GM18511 (cell line): ENCODE measurements around the gene RILPL2.
A peak's percentile ranks its signal among the peaks of the same experiment; 100 is the strongest.
"Not testable (repeated sequence)": the region's sequence is repeated elsewhere in the genome, so short reads cannot be mapped to it uniquely, and the experiment has no call there.

Source experiments
- ATAC-seq: cut with Tn5 transposase; IDR thresholded peaks from one replicate; pipeline ENCODE4 v1.9.1; 2021; ENCODE audit warnings: mild to moderate bottlenecking, moderate library complexity; ENCODE audit not compliant: unreplicated experiment

Gene RILPL2

DNA sequence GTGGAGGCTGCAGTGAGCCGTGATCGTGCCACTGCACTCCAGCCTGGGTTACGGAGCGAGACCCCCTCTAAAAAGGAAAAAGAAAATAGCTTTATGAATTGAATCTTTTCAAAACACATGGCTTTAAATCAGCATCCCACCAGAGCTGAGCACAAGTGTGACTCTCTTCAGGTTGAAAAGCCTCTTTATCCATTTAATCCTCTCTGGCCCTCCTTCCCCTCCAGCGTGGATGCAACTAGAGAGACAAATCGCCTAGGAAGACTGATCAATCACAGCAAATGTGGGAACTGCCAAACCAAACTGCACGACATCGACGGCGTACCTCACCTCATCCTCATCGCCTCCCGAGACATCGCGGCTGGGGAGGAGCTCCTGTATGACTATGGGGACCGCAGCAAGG is 29.2 kb downstream of the RILPL2 start:
- not testable (repeated sequence) for ATAC-seq

DNA sequence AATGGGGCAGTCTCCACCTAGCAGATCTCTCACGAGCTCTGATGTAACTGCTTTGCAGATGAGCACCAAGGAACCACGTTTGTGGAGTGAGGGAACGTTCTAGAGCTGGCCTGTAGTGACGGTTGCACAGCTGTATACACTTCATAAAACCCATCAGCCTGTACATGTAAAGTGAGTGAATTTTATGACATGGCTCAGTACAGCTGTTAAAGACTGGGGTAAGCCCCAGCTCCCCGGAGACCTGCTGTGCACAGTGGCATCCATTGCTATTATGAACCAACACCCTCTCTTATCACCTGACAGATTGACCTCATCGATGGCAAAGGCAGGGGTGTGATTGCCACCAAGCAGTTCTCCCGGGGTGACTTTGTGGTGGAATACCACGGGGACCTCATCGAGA is 31.9 kb downstream of the RILPL2 start:
- ATAC-seq = no peak

DNA sequence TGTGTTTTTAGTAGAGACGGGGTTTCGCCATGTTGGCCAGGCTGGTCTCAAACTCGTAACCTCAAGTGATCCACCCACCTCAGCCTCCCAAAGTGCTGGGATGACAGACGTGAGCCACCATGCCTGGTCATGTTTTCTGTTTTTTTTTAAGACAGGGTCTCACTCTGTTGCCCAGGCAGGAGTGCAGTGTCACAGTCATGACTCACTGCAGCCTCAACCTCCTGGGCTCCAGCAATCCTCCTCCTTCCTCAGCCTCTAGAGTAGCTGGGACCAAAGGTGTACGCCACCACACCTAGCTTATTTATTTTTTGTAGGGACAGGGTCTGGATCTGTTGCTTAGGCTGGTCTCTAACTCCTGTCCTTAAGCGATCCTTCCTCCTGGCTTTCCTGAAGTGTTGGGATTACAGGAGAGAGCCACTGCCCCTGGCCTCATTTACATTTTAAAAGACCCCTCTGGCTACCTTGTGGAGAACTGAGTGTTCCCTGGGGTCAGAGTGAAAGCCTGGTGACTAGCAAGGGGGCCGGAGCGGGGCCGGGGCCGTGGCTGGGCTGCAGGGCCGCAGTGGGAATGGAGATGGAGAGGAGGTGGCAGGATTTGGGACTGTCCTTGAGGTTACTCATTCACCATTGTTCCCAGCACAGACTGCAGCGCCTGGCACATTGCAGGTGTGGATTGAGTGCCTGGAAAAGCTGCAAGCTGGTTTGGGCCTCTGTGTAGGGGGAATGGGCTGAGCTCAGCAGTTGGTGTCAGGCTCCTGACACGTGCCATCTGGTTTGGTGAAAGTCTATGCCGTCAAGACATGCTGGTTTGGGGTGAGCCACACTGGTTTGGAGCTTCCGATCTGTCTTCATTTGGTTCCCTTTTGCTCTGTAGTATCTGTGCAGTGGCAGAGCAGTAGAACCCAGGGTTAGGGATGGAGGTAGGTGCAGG is 34.5 kb downstream of the RILPL2 start:
- ATAC-seq = no peak

DNA sequence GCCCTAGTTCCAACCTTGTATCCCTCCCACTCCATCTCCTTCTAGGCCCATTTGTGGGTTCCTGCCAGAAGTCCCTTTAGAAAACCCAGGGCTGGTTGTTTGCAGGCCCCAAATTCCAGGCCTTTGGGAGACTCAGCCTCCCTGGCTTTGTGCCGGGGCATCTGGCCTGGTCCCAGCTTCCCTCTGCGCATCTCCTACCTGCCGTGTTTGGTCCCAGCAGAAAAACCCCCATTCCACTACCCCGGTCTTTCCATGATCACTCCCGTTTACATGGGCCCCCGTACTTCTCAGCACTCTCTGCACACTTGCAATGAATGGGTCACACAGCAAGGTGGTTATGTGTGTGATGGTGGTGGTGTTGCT is 37.2 kb downstream of the RILPL2 start:
- no peak for ATAC-seq

DNA sequence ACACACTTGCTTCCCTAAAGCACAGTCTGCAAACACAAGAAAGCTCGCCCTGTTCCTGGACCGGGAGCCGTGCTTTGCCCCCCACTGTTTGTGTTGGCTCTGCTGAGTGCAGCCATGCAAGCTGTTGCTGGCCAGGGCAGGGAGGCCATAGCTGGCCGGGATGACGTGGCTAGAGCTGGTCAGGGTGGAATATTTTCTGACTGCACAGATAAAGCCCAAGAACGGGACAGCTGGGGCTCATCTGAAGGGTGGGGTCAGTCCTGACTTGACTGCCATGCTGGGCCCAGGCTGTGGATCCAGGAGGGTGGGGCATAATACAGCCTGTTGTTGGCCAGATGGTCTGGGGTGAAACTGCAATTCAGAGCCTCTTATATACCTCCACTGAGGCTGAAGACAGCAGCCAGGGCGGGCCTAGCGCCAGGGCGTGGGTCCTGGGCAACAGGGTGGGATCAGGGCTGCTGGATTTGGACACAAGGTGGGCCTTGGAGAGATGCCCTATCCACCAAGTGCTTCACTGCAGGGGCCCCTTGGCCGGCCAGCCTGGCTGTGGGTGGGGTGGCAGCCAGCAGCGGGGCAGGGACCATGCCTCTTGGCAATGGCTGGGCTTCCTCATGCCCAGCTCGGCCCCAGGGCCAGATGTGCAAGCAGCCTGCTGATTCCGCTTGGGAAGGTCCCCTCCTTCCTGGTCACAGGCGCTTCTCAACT is 37.8 kb downstream of the RILPL2 start:
- no peak for ATAC-seq

DNA sequence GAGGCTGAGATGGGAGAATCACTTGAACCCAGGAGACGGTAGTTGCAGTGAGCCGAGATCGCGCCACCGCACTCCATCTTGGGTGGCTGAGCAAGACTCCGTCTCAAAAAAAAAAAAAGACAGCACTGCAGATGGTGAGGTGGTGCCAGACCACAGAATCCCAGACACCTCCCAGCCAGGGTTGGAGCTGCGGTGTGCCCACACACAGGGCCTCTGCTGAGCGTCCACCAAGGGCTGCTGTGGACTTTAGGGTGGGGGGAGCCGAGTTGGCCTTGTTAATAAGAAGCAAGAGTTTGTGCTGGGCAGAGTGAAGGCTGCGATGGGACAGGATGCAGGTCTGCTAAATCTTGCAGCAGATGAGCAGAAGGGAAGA is 38.3 kb downstream of the RILPL2 start:
- ATAC-seq = no peak

DNA sequence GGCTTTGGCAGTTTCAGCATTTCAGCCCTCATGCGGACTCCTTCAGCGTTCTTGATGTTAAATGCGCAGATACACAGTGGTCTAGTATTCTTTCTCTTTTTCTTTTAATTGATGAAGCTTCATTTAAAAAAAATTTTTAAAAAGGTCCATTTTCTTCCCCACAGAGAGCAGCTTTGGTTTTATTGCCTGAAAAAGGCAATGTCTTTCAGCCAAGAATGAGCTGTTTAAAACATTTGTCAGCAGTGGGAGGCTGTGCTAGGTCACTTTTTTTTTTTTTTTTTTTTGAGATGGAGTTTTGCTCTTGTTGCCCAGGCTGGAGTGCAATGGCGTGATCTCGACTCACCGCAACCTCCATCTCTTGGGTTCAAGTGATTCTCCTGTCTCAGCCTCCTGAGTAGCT is 39.1 kb downstream of the RILPL2 start:
- no peak for ATAC-seq

DNA sequence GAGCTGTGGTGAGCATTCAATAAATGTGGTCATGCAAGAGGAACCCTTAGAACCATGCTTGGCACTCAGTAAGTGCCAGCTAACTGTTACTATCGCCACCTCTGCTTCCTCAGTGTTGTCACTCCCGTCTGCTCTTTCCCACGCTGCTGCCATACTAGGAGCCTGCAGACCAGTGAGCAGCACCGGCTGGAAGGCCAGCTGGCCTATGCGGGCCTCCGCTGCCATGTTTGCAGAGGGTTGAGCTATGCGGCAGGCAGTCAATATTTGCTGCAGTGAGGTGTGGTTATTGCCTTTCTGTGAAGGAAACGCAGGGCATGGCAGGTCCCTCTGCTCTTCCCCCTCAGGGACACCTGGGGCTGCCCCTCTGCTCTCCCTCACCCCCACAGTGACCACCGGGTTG is 39.5 kb downstream of the RILPL2 start:
- ATAC-seq = no peak

DNA sequence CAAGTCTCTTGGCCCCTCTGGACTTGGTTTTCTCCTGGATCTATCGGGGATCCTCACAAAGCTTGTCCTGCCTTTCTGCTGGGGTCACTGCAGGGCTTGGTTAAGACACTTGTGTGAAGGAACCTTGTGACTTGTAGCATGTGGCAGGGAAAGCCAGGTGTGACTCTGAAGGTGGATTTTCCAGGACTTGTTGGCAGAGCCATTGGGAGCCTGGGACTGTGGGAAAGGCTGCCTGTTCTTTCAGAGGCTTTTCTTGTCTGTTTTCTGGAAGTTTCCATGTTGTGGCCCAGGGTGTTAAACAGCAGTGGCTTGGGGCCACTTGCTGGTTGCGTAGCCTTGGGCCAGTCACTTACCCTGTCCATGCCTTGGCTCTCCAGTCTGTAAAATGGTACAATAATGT is 39.9 kb downstream of the RILPL2 start:
- ATAC-seq = no peak

DNA sequence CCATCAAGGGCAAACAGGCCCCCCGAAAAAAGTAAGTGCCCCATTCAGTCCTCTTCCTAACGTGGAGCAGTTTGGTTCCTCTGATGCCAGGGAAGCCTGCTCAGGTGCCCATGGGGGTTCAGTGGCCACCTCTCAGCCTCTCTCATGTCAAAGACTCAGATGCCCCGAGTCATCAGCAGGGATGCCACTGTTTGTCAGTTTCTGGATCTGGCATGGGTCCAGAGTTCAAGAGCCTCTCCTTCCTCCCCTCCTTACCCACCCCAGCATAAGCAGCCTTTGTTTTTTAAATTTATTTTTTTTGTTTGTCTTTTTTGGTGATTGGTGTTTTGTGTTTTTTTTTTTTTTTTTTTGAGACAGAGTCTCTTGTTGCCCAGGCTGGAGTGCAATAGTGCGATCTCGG is 41.2 kb downstream of the RILPL2 start:
- no peak for ATAC-seq

DNA sequence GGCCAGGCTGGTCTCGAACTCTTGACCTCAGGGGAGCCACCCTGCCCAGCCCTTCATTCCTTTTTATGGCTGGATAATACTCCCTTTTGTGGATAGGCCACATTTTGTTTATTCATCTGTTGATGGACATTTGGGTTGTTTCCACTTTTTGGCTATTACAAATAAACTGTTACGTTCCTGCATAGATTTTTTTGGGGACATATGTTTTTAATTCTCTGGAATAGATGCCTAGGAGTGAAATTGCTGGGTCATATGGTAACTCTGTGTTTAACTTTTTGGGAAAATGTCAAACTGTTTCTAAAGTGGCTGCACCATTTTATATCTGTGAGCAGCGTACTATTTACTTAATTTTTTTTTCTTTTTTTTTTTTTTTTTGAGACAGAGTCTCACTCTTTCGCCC is 42.7 kb downstream of the RILPL2 start:
- ATAC-seq = no peak

DNA sequence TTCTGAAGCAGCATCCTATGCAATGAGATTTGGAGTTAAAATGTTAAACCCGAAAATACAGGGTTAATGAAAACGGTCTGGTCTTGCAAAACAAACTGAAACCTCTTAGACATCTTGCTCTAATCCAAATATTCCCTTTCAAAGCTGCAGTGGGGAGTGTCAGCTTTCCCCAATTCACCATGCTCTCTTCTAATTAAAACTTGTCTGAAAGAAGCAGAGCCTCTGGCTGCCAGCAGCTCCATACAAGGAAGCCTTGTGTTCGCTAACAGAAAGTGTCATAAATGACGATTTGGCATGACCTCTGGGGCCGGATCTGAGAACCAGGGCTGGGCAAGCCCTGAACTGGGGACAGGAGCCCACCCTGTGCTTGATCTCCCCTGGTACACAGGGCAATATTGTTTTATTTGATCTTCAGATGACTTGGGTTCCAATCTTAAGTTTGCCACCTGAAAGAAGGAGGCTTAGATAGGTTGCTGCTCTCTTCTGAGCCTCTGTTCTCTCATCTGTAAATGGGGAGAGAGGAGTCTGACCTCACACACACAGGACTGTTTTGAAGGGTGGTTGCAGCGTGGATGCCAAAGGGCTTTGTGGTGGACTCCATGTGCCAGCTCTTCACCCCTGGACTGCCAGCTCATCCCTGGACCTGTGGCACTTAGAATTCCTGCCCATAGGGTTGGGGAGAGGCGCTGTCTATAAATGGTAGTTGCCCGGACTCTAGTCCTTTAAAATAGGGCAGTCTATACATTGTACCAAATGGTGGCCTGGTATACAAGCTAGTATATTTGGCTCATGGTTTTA is 44.7 kb downstream of the RILPL2 start:
- ATAC-seq = no peak

DNA sequence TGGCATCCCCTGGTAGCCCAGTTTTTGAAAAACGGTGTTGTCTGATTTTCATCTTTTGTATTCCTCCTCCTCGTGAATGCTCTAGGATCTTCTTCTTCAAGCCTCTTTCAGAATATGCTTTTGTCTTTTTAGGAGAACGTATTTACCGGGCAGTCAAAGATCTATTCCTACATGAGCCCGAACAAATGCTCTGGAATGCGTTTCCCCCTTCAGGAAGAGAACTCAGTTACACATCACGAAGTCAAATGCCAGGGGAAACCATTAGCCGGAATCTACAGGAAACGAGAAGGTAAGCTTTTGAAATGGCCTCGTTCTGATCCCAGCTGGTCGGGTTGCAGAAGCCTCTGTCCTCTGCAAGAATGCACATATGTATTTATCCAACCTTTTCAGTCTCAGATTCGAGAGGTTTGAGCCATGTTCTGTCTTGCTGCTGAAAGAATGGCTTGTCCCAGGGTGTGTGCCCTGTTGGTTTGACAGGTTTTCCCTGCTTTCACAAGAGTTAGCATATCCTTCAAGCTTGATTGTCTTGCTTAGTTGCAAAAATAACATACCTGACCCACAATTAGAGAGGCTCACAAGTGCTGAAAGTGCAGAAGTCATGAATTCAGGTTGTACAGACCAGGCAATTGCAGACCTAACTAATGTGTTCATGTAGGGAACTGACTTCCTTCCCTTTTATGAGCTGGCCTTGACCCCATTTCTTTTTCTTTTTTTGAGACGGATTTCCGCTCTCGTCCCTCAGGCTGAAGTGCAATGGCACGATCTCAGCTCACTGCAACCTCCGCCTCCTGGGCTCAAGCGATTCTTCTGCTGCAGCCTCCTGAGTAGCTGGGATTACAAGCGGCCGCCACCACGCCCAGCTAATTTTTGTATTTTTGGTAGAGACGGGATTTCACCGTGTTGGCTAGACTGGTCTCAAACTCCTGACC is 45.7 kb downstream of the RILPL2 start:
- ATAC-seq = no peak

DNA sequence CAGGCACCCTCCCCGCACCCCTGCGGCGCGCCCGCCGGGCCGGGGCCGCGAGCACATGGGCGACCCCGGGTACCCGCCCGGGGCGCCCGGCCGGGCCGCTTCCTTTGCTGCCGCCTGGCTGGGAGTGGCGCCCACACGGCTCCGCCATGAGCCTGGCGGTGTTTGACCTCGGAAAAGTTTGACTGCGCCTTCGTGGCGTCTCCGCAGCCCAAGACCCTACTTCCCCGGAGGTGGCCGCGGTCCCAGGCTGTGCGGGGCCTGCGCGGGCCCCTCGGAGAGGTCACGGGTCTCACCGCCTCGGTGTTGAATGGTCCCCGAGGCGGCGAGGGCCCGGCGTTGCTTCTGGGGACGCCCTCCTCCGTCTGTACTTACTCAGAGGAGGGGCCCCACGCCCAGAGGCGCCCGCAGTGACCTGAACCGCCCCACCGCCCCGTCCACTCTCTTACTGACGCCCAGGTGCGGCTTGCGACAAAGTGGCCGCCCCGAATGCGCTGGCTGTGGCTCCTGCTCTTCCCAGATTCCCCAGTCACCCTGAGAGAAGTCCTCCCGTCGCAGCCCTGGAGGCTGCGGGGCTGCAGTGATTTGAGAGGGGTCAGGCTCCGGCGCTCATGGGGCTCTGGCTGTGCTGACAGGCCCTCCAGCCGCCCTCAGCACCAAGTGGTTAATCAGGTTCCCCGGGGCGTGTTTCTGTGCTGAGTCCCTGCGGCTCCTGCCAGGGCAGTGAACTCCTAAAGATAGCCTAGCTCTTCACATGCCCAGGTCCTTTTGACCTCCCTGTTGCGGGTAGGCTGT is 46.7 kb downstream of the RILPL2 start:
- peak; percentile 27 for ATAC-seq

DNA sequence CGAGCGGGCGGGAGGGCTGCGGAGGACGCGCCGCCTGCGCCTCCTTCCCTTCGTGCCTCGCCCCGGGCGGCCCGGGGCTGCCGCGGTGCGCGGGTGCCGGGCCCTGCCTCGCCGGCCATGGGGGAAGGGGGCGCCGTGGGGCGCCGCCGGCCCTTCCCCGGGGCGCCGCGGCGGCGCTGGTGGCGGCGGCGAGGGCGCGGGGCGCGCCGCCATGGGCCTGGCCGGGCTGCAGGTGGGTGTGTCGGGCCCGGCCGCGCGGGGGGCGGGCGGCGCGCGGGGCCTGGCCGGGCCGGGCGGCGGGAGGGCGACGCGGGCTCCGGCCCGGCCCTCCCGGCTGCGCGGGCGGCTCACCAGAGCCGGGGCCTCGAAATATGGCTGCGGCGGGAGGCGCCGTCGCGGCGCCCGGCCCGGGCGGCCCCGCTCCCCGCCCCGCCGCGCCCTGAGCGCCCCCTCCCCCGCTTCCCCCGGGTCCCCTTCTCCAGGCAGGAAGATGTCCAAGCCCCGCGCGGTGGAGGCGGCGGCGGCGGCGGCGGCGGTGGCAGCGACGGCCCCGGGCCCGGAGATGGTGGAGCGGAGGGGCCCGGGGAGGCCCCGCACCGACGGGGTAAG is 47.4 kb downstream of the RILPL2 start:
- ATAC-seq = peak; percentile 2

DNA sequence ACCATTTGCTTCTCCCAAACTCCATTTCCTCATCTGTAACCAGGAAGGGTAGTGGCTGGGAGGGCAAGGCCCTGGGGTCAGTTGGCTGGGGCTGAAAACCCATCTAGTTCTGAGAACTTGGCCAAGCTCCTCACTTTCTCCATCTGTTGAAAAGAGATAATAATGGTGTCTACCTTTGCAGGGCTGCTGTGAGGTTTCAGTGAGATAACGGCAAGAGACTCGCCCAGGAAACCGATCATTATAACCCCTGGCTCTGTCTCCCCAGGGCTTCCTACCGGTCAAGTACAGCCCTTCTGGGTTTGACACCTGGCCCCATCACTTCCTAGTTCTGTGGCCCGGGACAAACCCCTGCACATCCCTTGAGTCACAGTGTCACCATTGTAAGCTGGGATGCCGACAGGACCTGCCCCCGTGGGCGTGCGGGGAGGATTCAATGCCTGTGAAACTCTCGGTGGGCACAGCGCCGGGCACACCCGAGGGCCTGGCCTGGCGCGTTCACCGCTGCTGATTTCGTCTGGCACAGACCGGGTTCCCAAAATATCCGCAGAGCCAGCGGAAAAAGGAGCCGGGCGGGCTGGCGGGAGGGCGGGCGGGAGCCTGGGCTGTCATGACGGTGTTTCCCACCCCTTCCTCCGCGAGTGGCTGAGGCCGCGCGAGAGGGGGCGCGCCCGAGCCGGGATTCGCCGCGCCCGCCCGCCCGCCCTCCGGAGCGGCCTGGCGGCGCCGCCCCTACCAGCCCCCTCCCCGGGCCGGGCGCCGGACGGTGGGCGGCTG is 48.1 kb downstream of the RILPL2 start:
- peak; percentile 42 for ATAC-seq

DNA sequence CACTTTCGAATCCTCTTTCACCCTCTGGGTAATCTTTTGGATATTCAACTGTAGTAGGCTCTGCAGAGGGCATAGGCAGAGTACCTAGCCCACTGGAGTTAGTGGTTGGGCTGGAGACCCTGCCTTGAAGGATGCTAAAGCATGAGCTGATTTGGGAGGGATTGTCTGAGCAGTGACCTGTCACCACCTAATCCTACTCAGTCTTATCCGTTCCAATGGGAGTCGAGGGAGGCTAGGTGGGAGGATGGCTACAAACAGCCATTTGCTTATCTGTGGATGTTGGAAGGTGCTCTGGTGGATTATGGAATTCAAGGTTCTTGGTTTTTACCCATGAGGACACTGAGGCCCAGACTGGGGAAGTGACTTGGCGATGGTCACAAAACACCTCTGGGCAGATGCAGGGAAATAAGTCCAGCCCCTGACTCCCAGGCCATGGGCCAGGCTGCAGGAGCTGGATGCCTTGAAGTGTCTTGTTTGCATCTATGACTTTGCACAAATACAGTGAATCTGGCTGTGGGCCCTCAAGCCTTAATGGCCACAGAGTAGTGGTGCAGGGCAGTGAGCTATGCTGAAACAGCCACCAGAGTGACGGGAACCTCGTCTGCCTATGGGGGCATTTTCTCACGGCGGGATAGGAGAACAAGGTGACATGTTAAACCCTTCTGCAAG is 48.8 kb downstream of the RILPL2 start:
- ATAC-seq = no peak

DNA sequence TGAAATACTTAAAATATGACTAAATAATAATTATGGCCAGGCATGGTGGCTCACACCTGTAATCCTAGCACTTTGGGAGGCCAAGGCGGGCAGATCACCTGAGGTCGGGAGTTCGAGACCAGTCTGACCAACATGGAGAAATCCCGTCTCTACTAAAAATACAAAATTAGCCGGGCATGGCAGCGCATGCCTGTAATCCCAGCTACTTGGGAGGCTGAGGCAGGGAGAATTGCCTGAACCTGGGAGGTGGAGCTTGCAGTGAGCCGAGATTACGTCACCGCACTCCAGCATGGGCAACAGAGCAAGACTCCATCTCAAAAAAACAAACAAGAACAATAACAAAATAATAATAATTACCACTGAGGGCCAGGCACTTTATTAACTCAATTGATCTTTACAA is 50.9 kb downstream of the RILPL2 start:
- ATAC-seq = not testable (repeated sequence)
